Effector CD8-positive, alpha-beta T cell (primary cell): ENCODE results near the gene HECW1.
"Not testable (repeated sequence)": the region's sequence is repeated elsewhere in the genome, so short reads cannot be mapped to it uniquely, and the experiment has no call there.

Source experiments
- DNase-seq: peaks from one replicate; lab custom pipeline; 2025; lab: John Stamatoyannopoulos, UW

HECW1 gene

DNA sequence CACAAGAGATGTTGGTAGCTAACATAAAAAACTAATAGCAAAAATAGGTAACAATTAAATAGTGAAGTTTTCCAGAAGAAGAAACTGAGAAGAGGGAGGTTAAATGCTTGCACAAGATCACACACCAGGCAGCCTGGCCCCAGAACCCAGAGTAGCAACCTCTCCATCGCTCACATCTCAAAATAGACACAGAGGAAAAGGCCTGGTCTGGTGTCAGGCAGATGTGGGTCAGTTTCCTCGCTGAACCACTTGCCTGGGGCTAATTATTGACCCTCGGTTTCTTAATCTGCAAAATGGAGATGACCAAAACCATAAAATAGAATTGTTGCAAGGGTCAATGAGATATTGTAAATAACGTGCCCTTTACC, 425.9 kb downstream of the HECW1 start:
- no peak for DNase-seq

DNA sequence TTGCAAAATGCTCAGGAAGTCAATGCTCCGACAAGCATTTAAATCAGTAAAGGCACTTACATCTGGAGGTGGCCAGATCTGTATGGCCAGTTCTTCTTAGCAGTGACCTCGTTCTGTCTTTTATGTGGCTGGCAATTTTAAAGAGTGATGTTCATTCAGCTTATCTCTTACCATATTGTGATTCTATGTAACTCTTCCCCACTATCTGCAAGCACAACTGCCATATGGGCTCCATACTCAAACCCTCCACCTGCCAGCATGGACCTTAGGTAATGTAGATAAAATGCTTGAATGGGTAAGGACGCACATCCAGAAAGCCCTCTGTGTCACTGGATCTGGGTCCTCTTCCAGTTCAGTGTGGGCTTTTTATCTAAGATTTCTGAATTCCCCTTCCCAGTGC, 428.0 kb downstream of the HECW1 start:
- DNase-seq = no peak

DNA sequence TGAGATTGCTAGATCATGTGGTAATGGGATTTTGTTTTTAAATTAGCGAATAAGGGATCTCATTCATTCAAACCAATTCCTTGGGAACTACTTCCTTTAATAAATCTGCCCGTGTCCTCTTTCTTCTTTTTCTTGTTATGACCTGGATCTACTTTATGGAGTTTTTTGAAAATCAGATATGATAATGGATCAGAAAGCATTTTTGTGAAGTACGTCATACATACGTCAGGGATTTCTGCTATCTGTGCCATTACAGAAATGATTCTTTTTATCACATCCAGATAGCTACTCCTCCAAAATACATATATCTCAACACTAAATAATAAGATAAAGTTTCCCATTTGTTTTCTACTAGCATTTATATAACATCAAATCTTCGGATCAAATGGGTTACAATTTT, 430.3 kb downstream of the HECW1 start:
- DNase-seq = no peak

DNA sequence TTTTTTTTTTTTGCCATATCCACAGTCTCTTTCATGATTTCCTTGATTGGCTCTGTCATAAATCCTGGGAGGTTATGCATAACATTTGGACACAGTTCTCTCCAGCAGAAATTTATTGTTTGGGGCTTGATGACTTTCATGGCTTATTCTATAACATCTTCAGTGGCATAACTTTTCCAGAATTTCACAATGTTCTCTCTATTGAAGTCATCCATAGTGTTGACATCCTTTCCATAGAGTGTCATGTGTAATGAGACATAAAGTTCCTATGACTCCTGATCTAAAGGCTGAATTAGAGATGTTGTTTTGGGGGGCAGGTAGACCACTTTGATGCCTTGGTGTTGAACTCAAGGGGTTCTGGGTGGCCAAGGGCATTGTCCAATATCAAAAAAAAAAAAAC, 433.8 kb downstream of the HECW1 start:
- no peak for DNase-seq

DNA sequence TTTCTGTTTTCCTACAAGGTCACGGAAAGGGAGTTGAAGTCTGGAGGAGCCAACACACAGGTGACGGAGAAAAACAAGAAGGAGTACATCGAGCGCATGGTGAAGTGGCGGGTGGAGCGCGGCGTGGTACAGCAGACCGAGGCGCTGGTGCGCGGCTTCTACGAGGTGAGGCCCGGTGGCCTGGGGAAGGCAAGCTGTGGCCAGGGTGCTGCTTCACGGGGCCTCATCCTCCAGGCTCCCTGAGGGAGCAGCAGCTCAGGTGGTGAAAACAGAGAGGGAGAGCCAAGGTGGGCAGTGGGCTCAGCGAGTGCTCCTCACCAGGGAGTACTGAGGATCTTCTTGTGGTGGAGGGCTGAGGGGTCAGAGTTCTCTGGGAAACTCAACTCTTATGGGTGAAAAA, 438.0 kb downstream of the HECW1 start:
- DNase-seq = no peak

DNA sequence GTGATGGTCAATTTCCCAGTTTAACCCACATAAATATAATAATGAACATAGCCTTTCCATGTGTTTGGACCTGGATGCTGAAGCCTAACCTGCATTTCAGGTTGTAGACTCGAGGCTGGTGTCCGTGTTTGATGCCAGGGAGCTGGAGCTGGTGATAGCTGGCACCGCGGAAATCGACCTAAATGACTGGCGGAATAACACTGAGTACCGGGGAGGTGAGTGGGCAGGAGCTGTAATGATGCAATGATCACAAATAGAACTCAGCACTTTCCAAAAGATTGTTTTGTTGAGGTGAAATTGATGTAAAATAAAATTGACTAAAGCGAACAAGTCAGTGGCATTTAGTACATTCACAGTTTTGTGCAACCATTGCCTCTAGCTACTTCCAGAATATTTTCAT, 439.7 kb downstream of the HECW1 start:
- no peak for DNase-seq

DNA sequence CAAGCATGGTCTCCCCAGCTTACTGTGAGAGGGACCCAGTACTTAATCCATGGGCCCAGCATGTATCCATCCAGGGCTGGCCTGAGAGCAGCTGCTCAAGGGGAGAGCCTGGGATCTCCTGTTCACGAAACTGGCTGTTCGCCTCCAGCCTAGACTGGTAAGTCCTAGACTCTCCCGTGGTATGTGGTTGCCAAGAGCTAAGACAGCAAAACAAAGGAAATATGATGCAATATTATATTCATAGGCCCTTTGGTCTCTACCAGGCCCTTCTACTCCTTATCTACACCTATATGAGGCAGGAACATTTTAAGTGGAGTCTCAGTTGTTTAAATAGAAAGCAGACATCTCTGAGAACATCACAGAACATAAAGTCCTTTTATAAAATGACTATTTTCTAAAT, 441.6 kb downstream of the HECW1 start:
- no peak for DNase-seq

DNA sequence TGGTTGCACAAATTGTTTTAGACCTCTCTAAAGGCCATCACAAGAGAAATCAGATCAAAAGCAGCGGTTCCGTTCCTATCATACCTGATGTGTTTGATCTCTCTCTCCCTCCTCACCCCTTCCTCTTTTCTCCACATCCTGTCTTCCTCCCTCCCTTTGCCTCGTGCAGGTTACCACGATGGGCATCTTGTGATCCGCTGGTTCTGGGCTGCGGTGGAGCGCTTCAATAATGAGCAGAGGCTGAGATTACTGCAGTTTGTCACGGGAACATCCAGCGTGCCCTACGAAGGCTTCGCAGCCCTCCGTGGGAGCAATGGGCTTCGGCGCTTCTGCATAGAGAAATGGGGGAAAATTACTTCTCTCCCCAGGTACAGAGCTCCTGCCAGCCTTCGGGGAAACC, 442.0 kb downstream of the HECW1 start:
- no peak for DNase-seq

DNA sequence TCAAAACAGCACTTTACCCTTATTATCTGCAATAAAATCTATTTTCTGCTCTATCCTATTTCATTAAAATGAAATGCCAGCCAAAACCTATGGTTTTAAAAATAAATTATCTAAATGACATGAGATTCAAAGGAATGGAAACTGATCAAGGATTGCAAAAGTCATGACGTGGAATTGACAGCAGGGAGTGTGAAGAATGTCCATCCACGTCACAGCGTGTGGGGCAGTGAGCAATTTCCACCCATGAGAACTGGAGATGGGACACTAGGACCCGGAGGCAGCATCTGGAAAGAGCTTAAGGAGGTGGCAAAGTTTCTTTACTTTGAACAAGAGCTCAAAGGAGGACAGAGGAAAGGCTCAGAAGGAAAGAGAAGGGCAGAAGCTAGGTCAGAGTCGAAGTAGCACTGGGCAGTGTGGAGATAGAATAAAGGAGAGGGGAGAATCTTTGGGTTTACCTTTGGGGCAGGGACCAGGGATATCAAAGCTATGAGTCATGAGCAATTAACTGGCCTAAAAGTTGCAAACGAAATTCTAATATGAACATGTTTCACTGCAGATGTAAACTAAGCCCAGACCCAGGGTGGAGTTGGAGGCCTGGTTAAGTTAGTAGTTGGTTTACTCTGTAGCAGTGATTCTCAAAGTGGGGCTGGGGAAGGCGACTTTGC, 445.5 kb downstream of the HECW1 start:
- no peak for DNase-seq

DNA sequence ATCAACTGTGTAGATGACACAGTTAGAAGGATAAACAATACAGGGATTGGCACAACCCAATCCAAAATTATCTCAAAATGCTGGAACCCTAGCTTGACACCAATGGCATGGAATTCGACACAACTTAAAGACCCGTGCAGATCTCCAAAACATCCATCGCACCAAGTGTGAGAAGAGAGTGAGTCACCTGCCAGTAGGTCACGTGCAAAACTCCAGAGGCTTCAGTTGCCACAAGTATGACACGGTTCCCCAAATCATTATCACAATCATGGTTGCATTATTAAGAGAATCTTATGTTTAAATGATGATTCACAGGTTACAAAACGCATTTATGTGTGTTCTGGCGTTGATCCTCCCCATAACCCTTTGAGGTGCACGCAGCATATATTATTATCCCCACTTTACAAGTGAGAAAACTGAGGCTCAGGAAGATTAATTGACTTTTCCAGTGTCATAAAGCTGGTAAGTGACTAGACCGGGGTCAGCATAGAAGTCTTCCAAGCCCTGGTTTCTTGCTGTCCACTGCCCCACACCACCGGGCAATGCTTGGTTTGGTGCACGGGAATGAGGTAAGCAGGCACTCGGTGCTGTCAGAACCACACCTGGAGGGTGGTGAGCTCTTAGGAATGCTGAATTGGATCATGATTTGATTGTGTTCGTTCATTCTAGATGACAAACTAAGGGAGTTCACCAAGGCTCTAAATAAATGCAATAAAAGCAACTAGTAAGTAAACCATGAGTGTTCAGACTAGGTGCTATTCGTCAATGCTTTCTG, 446.9 kb downstream of the HECW1 start:
- DNase-seq = no peak

DNA sequence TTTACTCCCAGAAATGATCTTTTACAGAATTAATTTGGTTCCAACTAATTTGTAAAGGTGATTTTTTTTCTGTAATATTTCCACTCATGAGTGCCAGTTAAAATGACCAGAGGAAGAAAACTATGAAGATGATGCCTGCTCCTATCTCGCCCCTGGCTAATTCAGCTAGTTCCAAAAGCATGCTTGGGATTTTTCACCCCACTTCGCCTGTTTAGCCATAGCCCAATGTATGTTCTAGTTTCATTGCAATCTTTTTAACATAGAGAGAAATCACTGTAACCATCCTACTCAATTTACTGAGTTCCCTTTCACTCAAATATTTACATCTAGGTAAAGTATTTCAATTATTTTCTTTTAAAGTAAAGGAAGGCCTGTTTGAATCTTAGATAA, 447.5 kb downstream of the HECW1 start:
- no peak for DNase-seq

DNA sequence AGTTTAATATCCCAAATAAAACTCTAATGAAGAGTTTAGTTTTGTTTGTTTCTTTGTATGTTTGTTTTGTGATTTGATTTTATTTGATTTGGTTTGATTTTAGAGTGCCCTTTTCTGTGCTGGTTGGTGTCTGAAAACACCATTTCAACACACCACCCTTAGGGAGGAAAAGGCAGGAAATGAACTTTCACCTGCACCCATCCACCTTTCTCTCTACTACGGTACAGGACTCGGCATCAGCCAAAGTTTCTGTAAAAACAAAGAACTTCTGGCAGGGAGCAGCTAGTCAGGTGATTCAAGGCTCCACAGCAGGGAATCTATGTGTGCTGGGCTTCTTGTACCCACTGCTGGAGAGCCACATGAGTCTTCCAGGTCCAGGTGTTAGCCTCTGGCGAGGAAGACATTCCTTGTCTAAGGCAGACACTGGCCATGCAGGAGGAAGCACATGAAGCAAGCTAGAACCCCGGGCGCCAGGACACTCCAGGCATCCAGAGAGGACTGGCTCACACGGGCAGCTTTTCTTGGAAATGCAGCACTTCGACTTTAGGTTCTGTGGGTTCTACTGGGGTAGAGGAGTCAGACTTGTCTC, 448.4 kb downstream of the HECW1 start:
- no peak for DNase-seq

DNA sequence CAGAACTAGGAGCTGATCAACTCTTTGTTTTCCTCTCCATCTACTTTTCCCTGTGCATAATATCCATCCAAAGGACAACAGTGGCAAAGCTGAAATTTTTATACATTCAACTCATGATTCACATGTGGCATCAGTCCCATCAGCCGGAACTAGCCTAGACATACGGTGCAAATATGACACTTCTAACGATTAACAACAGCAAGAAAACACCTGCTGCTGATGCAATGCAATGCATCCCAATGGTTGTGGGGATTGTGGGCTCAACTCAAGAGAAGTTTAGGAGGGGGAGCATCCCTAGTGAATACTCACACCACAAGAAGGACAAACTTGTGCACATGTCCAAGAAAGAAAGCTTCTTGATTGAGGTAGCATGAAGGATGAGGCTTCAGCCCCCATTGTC, 449.9 kb downstream of the HECW1 start:
- no peak for DNase-seq

DNA sequence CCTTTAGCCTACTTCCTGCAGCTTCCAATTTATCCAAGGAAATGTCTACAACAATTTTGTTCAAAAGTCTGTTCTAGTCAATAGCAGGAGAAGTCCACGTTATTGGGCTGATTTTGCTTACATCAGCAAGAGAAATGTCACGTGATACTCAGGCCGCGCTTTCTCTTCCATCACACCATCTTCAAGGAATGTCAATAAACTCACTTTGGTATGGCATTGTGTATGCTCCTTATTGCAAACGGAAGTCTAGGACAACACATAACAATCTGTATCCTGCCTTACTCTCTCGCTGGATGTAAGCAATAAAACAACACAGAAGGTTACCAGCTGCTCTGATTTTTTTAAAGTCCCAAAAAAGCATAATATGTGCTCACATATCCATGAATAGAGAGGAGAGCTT, 453.3 kb downstream of the HECW1 start:
- DNase-seq = no peak

DNA sequence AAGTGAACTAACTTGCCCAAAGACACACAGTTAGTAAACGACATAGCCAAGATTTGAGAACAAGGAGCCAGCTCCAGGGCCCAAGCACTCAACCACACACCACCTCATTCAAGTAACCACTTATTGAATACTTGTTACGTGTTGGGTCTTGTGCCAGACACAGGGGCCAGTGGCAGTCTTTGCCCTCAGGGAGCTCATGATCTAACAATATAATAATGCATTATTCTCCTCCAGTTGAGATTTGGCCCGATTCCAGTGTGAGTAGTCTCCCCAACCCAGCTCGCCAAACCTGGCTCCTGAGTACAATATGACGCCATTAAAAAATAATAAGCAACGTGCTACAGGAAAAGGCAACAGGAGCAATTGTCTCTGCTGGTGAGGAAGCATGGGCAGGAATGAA, 456.1 kb downstream of the HECW1 start:
- DNase-seq = no peak

DNA sequence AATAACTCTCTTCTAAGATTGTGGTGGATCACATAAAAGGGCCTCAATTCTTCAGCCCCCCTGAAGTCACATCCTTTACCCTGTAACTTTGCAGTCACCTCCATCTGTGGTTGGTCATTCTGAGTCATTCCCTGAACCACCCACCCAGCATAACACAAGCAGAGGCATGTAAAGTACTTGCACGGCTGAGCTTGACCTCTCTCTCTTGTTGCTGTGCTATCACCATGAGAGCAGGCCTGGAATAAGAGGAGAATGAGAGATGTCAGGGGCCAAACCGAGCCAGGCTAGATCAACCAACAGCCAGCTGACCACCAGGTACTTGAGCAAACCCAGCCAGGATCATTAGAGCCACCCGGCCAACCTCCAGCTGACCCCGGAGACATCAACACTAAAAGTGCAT, 457.0 kb downstream of the HECW1 start:
- no peak for DNase-seq

DNA sequence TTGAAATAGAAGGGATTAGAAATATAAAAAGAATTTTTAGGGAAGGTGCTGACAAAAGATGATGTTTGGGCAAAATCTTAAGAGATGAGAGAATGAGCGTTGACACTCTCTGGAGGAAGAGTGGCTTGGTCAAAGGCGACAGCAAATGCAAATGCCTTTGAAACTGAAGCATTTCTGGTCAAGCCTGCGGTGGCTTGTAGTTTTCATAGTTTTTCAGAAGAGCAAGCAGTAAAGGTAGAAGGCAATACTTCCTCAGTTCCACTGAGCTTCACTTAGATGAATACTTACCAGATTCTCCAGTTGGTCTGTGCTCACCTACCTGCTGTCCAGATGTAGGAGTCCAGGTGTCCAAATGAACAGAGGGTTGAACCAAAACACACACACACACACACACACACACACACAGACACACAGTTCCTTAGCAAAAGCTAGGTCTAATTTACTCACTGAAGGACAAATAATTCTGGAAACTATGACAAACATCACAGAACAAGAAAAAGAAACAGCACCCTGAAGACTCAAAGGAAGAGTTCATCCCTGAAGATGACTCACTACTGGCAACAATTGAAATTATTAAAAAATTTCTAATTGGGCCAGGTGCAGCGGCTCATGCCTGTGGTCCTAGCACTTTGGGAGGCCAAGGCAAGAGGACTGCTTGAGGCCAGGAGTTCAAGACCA, 458.4 kb downstream of the HECW1 start:
- DNase-seq = no peak

DNA sequence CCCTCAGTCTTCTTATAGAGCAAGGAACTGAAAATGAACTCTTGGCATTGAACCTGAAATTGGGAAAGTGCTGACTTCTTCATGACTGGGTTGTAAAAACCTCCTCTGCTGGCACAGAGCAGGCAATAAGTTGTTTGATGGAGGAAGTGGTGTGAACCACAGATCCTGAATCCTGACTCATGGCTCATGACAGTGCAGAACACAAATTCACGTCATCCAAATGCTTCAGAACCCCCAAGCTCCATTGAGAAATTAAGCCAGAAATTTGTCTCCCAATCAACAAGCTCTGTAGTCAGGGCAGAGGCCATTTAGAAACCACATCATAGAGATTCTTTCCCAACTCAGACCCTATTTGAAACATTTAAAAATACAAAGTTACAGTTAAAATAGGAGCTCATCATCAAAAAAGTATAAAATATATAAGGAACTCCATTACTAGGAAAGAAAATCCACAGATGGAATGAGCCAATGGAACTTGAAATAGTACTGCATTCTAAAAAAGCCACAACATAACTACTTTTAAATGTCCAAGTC, 460.1 kb downstream of the HECW1 start:
- no peak for DNase-seq

DNA sequence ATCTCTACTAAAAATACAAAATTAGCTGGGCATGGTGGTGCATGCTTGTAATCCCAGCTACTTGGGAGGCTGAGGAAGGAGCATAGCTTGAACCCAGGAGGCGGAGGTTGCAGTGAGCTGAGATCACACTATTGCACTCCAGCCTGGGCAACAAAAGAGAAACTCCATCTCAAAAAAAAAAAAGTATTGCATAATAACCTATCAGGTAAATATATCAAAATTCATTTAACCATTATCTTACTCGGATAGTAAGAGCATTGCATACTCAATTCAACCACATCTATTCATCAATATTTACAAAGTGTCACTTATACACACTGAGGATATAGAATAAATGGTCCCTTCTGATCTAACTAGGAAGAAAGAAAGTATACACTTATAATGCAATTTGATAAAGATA, 461.4 kb downstream of the HECW1 start:
- not testable (repeated sequence) for DNase-seq

DNA sequence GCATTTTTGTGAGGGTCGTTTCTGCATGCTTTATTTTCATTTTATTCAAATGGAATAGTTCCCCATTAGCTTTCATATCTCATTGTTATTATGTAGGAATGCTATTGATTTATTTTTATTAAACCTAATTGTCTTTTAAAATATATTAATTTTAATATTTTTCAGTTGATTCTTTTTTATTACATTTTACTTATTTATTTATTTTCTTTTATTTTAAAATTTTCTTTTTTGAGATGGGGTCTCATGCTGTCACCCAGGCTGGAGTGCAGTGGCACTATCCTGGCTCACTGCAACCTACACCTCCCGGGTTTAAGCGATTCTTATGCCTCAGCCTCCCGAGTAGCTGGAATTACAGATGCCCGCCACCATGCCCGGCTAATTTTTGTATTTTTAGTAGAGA, 463.1 kb downstream of the HECW1 start:
- no peak for DNase-seq

DNA sequence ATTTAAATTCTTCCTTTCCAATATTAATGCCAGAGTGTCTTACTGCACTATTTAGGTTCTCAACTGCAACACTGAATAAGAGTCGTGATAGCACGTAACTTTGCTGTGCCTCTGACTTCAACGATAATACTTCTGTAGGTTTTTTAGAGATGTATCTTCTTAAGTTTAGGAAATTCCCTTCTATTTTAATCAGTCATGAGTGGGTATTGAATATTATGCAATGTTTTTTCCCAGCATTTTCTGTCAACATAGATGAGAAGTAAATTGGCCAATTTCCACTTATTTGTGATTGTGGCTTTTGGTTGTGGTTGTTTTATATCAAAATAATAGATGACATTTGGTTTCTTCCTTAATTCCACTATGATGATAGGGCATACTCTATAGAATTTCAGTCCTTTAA, 463.8 kb downstream of the HECW1 start:
- no peak for DNase-seq

DNA sequence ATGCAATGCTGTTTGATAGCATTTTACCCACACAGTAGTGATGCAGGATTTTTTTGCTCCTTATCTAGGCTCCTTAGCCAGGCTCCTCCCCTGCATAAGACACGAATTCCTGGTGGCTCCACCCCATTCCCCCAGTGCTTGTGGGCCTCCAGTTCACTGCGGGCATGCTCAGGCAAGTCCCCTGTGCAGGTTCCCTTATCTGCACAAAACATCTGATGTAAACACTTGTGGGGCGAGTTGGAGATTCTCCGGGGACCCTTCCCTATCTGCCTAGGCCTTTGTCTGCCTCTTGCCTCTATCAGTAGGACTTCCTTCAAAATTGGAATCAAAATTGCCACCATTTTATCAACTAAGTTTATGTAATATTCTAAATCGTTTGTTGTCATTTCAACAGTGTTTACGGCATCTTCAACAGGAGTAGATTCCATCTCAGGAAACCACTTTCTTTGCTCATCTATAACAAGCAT, 465.1 kb downstream of the HECW1 start:
- DNase-seq = no peak
